Measurements from ENCODE around the gene RPL38. TPM values are rescaled to one million over a fixed set of nuclear protein-coding genes. Genes with fewer than 3 reads are reported as not detected.

Gene RPL38
- total and polyA plus RNA-seq, 2 experiments from 2014 or later: 176 to 986 TPM

DNA sequence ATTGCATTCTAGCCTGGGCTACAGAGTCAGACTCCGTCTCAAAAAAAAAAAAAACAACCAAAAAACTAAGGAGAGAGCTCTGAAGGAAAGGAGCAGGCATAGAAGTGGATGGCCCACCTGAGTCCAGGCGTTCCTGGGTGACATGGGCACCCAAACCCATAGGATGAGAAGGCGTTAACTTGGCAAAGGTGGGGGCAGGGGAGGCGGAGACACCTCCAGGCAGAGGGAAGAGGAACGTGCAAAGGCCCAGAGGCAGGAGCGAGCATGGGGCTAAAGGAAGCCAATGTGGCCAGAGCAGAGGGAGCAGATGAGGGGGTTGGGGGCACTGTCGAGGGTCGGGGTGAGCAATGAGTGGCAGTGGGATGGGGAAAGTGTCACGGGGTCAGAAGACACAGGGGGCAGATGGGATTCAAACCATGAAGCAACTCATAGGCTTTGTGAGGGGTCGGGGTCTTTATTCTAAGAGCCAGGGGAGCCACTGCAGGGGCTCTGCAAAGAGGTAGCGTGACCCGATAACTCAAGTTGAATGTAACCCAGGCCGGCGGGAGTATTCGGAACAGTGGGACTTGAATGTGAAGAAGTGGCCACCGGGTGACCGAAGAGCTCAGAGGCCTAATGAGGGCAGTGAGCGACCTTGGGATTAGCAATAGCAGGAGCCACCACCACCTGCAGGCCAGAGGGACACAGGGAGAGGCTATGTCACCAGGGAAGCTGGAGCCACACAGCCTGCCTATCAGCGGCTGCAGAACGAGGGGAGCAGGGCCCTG, 21.7 kb downstream of the RPL38 start:
- Histone ChIP-seq H3K9me2 (ENCODE audit: insufficient read depth) (no peaks in the 10 kb centered on the region), H3K27me3 (replicated peaks; ENCODE audit: insufficient read depth) (no peaks in the 10 kb centered on the region), H2AFZ (no peak overlapping the region), H4K20me1 (ENCODE audit: insufficient read depth) (no peaks in the 10 kb centered on the region), H3K4me1 (ENCODE audit: insufficient read depth) (no peaks in the 10 kb centered on the region), H3K79me2 (ENCODE audit: insufficient read depth) (no peaks in the 10 kb centered on the region), H3K9me3 (ENCODE audit: low read depth) (no peaks in the 10 kb centered on the region), H3K4me3 (no peak overlapping the region), H3F3A (ENCODE audit: insufficient read depth) (no peaks in the 10 kb centered on the region), H3K9ac (no peak overlapping the region), H3K27ac (no peak overlapping the region), H3K36me3 (ENCODE audit: low read depth) (no peaks in the 10 kb centered on the region), H3K4me2 (ENCODE audit: unreplicated experiment) (no peak overlapping the region)
- 79% methylated on average over 19 to 20 of the region's 20 CpGs for WGBS, 2 experiments (ENCODE audit: low coverage in 1 of 2, low lambda C conversion rate in 2 of 2, missing lambda C conversion rate in 2 of 2)
- in situ Hi-C loops (cut with MboI): no loop called here
- DNase-seq: no peak
- TF ChIP-seq EZH2 (IDR thresholded peaks at IDR 0.05; ENCODE audit: insufficient read depth, poor library complexity, severe bottlenecking) (no peak), EZH2phosphoT487 (IDR thresholded peaks at IDR 0.05; ENCODE audit: insufficient read depth, low read depth) (no peak)

- Histone ChIP-seq H3K79me2 (ENCODE audit: insufficient read depth) (no peaks in the 10 kb centered on the region), H3K4me2 (ENCODE audit: unreplicated experiment) (no peak overlapping the region), H3F3A (ENCODE audit: insufficient read depth) (no peaks in the 10 kb centered on the region), H3K27me3 (replicated peaks; ENCODE audit: insufficient read depth) (no peaks in the 10 kb centered on the region), H4K20me1 (ENCODE audit: insufficient read depth) (no peaks in the 10 kb centered on the region), H3K36me3 (ENCODE audit: low read depth) (no peaks in the 10 kb centered on the region), H2AFZ (no peak overlapping the region), H3K9me2 (ENCODE audit: insufficient read depth) (no peaks in the 10 kb centered on the region), H3K4me1 (ENCODE audit: insufficient read depth) (no peaks in the 10 kb centered on the region), H3K9me3 (ENCODE audit: low read depth) (no peaks in the 10 kb centered on the region), H3K4me3 (no peak overlapping the region), H3K9ac (no peak overlapping the region), H3K27ac (no peak overlapping the region)
- TF ChIP-seq EZH2phosphoT487 (IDR thresholded peaks at IDR 0.05; ENCODE audit: insufficient read depth, low read depth) (no peak), EZH2 (IDR thresholded peaks at IDR 0.05; ENCODE audit: insufficient read depth, poor library complexity, severe bottlenecking) (no peak)
- WGBS, 2 experiments (ENCODE audit: low coverage in 1 of 2, low lambda C conversion rate in 2 of 2, missing lambda C conversion rate in 2 of 2): 72 to 79% methylated on average over 6 of the region's 6 CpGs
- in situ Hi-C loops (cut with MboI): no loop called here
- no peak for DNase-seq
Observed at GRCh38 chr17:74226252-74226651, 22.8 kb downstream of the RPL38 start.

DNA sequence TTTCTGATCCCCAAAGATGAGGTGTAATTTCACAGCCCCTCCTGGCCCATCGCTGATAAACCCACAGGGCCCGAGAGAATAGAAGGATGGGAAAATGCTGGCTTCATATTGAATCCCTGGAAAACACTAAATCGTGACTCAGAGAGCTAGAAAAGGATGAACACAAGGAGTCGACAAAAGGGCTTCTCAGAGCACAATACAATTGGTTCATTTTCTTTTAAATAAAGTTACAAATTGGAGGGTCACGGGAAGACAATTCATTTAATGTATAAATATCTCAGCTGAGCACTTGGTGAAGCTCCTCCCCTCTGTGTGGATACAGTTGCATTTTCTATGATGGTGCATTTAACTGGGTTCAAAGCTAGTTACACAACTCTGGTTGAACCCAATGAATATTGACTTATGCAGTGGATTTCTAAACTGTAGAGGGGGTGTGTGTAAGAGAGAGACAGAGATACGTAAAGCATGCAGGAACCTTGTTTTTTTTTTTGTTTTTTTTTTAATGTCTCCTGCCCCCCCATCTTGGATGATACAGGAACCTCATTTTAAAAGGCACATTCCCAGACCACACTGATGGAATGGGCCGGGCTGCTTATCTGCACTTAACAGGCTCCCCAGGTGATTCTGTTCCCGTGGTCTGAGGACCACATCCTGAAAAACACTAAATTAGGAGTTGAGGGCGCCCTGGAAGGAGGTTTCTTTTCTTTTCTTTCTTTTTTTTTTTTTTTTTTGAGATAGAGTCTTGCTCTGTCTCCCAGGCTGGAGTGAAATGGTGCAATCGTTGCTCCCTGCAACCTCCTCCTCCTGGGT, 24.0 kb downstream of the RPL38 start:
- 71 to 76% methylated on average over 10 of the region's 10 CpGs for WGBS, 2 experiments (ENCODE audit: low coverage in 1 of 2, low lambda C conversion rate in 2 of 2, missing lambda C conversion rate in 2 of 2)

GRCh38 chr17:74228306-74228978, 25.0 kb downstream of the RPL38 start:
- Histone ChIP-seq H2AFZ (no peak overlapping the region), H3K9me2 (ENCODE audit: insufficient read depth) (no peaks in the 10 kb centered on the region), H3K9ac (no peak overlapping the region), H3K4me2 (ENCODE audit: unreplicated experiment) (no peak overlapping the region), H3K27me3 (replicated peaks; ENCODE audit: insufficient read depth) (no peaks in the 10 kb centered on the region), H3K9me3 (ENCODE audit: low read depth) (no peaks in the 10 kb centered on the region), H4K20me1 (ENCODE audit: insufficient read depth) (no peaks in the 10 kb centered on the region), H3K4me3 (no peak overlapping the region), H3F3A (ENCODE audit: insufficient read depth) (no peaks in the 10 kb centered on the region), H3K79me2 (ENCODE audit: insufficient read depth) (no peaks in the 10 kb centered on the region), H3K36me3 (ENCODE audit: low read depth) (no peaks in the 10 kb centered on the region), H3K4me1 (ENCODE audit: insufficient read depth) (no peaks in the 10 kb centered on the region), H3K27ac (no peak overlapping the region)
- in situ Hi-C loops (cut with MboI): no loop called here
- 65 to 68% methylated on average over 5 of the region's 5 CpGs for WGBS, 2 experiments (ENCODE audit: low coverage in 1 of 2, low lambda C conversion rate in 2 of 2, missing lambda C conversion rate in 2 of 2)
- TF ChIP-seq EZH2 (IDR thresholded peaks at IDR 0.05; ENCODE audit: insufficient read depth, poor library complexity, severe bottlenecking) (no peak), EZH2phosphoT487 (IDR thresholded peaks at IDR 0.05; ENCODE audit: insufficient read depth, low read depth) (no peak)
- no peak for DNase-seq

More for the DNA sequence above, 24.0 kb downstream of the RPL38 start:
- H2AFZ ChIP-seq: no peak overlapping the region
- H4K20me1 ChIP-seq (ENCODE audit: insufficient read depth): no peaks in the 10 kb centered on the region
- no peak overlapping the region for H3K27ac ChIP-seq
- H3K9ac ChIP-seq: no peak overlapping the region
- DNase-seq: no peak
- no peaks in the 10 kb centered on the region for H3K9me3 ChIP-seq (ENCODE audit: low read depth)
- no peaks in the 10 kb centered on the region for H3K79me2 ChIP-seq (ENCODE audit: insufficient read depth)
- H3K4me1 ChIP-seq (ENCODE audit: insufficient read depth): no peaks in the 10 kb centered on the region
- no peaks in the 10 kb centered on the region for H3F3A ChIP-seq (ENCODE audit: insufficient read depth)
- H3K4me3 ChIP-seq: no peak overlapping the region
- no peak overlapping the region for H3K4me2 ChIP-seq (ENCODE audit: unreplicated experiment)
- TF ChIP-seq EZH2phosphoT487 (IDR thresholded peaks at IDR 0.05; ENCODE audit: insufficient read depth, low read depth): no peak
- TF ChIP-seq EZH2 (IDR thresholded peaks at IDR 0.05; ENCODE audit: insufficient read depth, poor library complexity, severe bottlenecking): no peak
- in situ Hi-C loops (cut with MboI): no loop called here
- no peaks in the 10 kb centered on the region for H3K27me3 ChIP-seq (replicated peaks; ENCODE audit: insufficient read depth)
- H3K36me3 ChIP-seq (ENCODE audit: low read depth): no peaks in the 10 kb centered on the region
- no peaks in the 10 kb centered on the region for H3K9me2 ChIP-seq (ENCODE audit: insufficient read depth)
